Loucy (cell line): ENCODE measurements around the gene ARL6IP4.

ENCODE experiments used
- EZH2phosphoT487 ChIP-seq: fragments of 200-600 bp; IDR thresholded peaks from 2 replicates; pipeline ENCODE4 v1.6.1; 2018; ENCODE audit warnings: antibody characterized with exemption, mild to moderate bottlenecking, moderate library complexity, borderline replicate concordance
- TF ChIP-seq, protein P1 (sequence below): fragments of 200-600 bp; sonication (generic); conservative IDR thresholded peaks from 2 replicates; pipeline ENCODE4 v1.5.1; 2014; ENCODE audit warnings: mild to moderate bottlenecking, antibody characterized with exemption, low read length

DNA sequence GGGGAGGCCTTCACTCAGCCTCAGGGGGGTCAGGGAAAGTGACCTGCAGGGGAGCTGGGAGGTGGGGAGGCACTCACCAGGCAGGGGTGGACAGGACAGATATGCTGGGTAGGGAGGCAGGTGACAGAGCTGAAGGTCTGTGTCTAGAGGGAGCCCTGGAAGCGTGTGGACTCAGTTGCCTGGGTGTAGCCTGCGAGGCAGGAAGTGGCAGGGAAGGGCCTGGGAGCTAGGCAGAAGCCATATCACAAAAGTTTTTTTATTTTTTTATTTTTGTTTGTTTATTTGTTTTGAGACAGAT, 39.3 kb downstream of the ARL6IP4 start:
- TF ChIP-seq, protein P1, sequence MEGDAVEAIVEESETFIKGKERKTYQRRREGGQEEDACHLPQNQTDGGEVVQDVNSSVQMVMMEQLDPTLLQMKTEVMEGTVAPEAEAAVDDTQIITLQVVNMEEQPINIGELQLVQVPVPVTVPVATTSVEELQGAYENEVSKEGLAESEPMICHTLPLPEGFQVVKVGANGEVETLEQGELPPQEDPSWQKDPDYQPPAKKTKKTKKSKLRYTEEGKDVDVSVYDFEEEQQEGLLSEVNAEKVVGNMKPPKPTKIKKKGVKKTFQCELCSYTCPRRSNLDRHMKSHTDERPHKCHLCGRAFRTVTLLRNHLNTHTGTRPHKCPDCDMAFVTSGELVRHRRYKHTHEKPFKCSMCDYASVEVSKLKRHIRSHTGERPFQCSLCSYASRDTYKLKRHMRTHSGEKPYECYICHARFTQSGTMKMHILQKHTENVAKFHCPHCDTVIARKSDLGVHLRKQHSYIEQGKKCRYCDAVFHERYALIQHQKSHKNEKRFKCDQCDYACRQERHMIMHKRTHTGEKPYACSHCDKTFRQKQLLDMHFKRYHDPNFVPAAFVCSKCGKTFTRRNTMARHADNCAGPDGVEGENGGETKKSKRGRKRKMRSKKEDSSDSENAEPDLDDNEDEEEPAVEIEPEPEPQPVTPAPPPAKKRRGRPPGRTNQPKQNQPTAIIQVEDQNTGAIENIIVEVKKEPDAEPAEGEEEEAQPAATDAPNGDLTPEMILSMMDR, result no peak
- no peak for TF ChIP-seq EZH2phosphoT487
